Measurements from ENCODE around the gene EZH1.
"Not testable (repeated sequence)": the region's sequence is repeated elsewhere in the genome, so short reads cannot be mapped to it uniquely, and the experiment has no call there.

The EZH1 gene

GRCh38 chr17:42769964-42770363 is 25.1 kb upstream of the EZH1 start:
- not testable (repeated sequence) for H2BK120ac ChIP-seq (ENCODE audit: low read depth, low read length); H3K4ac ChIP-seq (ENCODE audit: low read depth in 1 of 2, low read length in 2 of 2); H2BK5ac ChIP-seq (ENCODE audit: low read depth, low read length, poor library complexity, severe bottlenecking); H3K27me3 ChIP-seq (ENCODE audit: control insufficient read depth in 1 of 2, insufficient read depth in 1 of 2, low read length in 2 of 2); H3K4me3 ChIP-seq (ENCODE audit: insufficient read depth in 1 of 2, low read depth in 1 of 2, low read length in 2 of 2); DNase-seq; H3K4me1 ChIP-seq (ENCODE audit: control insufficient read depth, insufficient read depth, low read depth, low read length); H2BK12ac ChIP-seq (ENCODE audit: low read length in 2 of 2); H3K23ac ChIP-seq (ENCODE audit: low read length in 2 of 2); H3K9ac ChIP-seq (ENCODE audit: low read length); H3K14ac ChIP-seq (ENCODE audit: low read length in 2 of 2); H3K27ac ChIP-seq (ENCODE audit: low read length, poor library complexity, severe bottlenecking); H2AFZ ChIP-seq (ENCODE audit: low read depth, low read length); H3K18ac ChIP-seq (ENCODE audit: low read depth in 1 of 2, low read length in 2 of 2); H3K4me2 ChIP-seq (ENCODE audit: low read length, poor library complexity, severe bottlenecking); H3K79me1 ChIP-seq (replicated peaks; ENCODE audit: low read length, poor library complexity, severe bottlenecking); H2AK5ac ChIP-seq (ENCODE audit: low read length, severe bottlenecking); H4K91ac ChIP-seq (ENCODE audit: low read length); H3K36me3 ChIP-seq (ENCODE audit: control insufficient read depth in 1 of 2, insufficient read depth in 2 of 2, low read depth in 1 of 2, low read length in 2 of 2); H2BK15ac ChIP-seq (ENCODE audit: low read depth, poor library complexity, severe bottlenecking); H4K8ac ChIP-seq (ENCODE audit: low read length); H3K9me3 ChIP-seq (ENCODE audit: control insufficient read depth, low read length)
- 89% methylated on average over 8 of the region's 10 CpGs for WGBS

DNA sequence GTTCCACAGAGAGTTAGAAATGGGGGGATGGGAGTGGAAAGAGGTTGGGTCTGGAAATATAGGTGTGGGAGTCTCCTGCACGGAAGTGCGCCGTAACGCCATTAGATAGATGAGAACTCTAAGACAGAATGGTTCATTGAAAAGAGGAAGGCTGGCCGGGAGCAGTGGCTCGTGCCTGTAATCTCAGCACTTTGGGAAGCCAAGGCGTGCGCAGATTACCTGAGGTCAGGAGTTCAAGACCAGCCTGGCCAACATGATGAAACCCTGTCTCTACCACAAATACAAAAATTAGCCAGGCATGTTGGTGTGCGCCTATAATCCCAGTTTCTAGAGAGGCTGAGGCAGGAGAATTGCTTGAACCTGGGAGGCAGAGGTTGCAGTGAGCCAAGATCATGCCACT is 23.2 kb upstream of the EZH1 start:
- not testable (repeated sequence) for H3K4me2 ChIP-seq (ENCODE audit: low read length, poor library complexity, severe bottlenecking); H4K91ac ChIP-seq (ENCODE audit: low read length); H3K27ac ChIP-seq (ENCODE audit: low read length, poor library complexity, severe bottlenecking); H3K9me3 ChIP-seq (ENCODE audit: control insufficient read depth, low read length); H2BK15ac ChIP-seq (ENCODE audit: low read depth, poor library complexity, severe bottlenecking); H3K27me3 ChIP-seq (ENCODE audit: control insufficient read depth in 1 of 2, insufficient read depth in 1 of 2, low read length in 2 of 2); H3K9ac ChIP-seq (ENCODE audit: low read length); H3K79me1 ChIP-seq (replicated peaks; ENCODE audit: low read length, poor library complexity, severe bottlenecking); H3K23ac ChIP-seq (ENCODE audit: low read length in 2 of 2); H3K14ac ChIP-seq (ENCODE audit: low read length in 2 of 2); H2AFZ ChIP-seq (ENCODE audit: low read depth, low read length); H3K4ac ChIP-seq (ENCODE audit: low read depth in 1 of 2, low read length in 2 of 2); H3K4me1 ChIP-seq (ENCODE audit: control insufficient read depth, insufficient read depth, low read depth, low read length); H2BK12ac ChIP-seq (ENCODE audit: low read length in 2 of 2); H2BK5ac ChIP-seq (ENCODE audit: low read depth, low read length, poor library complexity, severe bottlenecking); H3K4me3 ChIP-seq (ENCODE audit: insufficient read depth in 1 of 2, low read depth in 1 of 2, low read length in 2 of 2); H3K18ac ChIP-seq (ENCODE audit: low read depth in 1 of 2, low read length in 2 of 2); H2AK5ac ChIP-seq (ENCODE audit: low read length, severe bottlenecking); H3K36me3 ChIP-seq (ENCODE audit: control insufficient read depth in 1 of 2, insufficient read depth in 2 of 2, low read depth in 1 of 2, low read length in 2 of 2); H2BK120ac ChIP-seq (ENCODE audit: low read depth, low read length); H4K8ac ChIP-seq (ENCODE audit: low read length); DNase-seq
- 91% methylated on average over 7 of the region's 9 CpGs for WGBS

DNA sequence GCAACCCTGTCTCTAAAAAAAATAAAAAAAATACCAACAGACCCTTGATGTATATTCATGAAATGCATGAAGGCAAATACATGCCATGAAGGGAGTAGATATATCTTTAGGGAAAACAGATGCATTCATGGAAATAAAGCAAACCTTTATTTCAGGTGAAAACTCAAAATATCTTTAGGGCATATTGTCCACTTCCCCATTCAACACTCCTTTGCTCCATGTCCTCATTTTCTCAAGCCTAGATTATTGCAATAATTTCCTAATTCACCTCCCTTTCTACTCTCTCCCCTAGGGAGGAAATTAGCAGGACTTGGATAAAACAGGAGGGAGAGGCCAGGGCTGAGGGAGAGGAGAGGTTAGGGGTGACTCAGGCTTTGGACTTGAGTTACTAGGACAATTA is 22.7 kb upstream of the EZH1 start:
- Histone ChIP-seq H3K4me2 (ENCODE audit: low read length, poor library complexity, severe bottlenecking) (no peak overlapping the region), H2BK5ac (ENCODE audit: low read depth, low read length, poor library complexity, severe bottlenecking) (no peak overlapping the region), H3K36me3 (ENCODE audit: control insufficient read depth in 1 of 2, insufficient read depth in 2 of 2, low read depth in 1 of 2, low read length in 2 of 2) (no peaks in the 10 kb centered on the region), H3K27ac (ENCODE audit: low read length, poor library complexity, severe bottlenecking) (no peak overlapping the region), H2BK12ac (ENCODE audit: low read length in 2 of 2) (no peak overlapping the region), H3K79me1 (replicated peaks; ENCODE audit: low read length, poor library complexity, severe bottlenecking) (peaks cover 2% of the 10 kb centered on the region), H3K9ac (ENCODE audit: low read length) (no peak overlapping the region), H2BK120ac (ENCODE audit: low read depth, low read length) (no peak overlapping the region), H2BK15ac (ENCODE audit: low read depth, poor library complexity, severe bottlenecking) (no peak overlapping the region), H2AK5ac (ENCODE audit: low read length, severe bottlenecking) (no peak overlapping the region), H3K27me3 (ENCODE audit: control insufficient read depth in 1 of 2, insufficient read depth in 1 of 2, low read length in 2 of 2) (peaks cover under 1 to 2% of the 10 kb centered on the region in 2 experiments), H3K14ac (ENCODE audit: low read length in 2 of 2) (no peak overlapping the region), H3K9me3 (ENCODE audit: control insufficient read depth, low read length) (no peaks in the 10 kb centered on the region), H3K4ac (ENCODE audit: low read depth in 1 of 2, low read length in 2 of 2) (no peak overlapping the region), H4K8ac (ENCODE audit: low read length) (no peak overlapping the region), H3K4me3 (ENCODE audit: insufficient read depth in 1 of 2, low read depth in 1 of 2, low read length in 2 of 2) (no peak overlapping the region), H3K18ac (ENCODE audit: low read depth in 1 of 2, low read length in 2 of 2) (no peak overlapping the region), H2AFZ (ENCODE audit: low read depth, low read length) (no peak overlapping the region), H3K23ac (ENCODE audit: low read length in 2 of 2) (no peak overlapping the region), H3K4me1 (ENCODE audit: control insufficient read depth, insufficient read depth, low read depth, low read length) (peaks cover 7% of the 10 kb centered on the region), H4K91ac (ENCODE audit: low read length) (no peak overlapping the region)
- no peak for DNase-seq

DNA sequence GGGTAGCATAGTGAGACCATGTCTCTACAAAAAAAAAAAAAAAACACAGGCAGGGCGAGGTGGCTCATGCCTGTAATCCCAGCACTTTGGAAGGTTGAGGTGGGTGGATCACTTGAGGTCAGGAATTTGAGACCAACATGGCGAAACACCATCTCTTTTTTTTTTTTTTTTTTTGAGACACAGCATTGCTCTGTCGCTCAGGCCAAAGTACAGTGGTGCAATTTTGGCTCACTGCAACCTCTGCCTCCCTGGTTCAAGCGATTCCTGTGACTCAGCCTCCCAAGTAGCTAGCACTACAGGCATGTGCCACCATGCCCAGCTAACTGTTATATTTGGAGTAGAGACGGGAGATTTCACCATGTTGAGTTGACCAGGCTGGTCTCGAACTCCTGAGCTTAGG is 21.3 kb upstream of the EZH1 start:
- H3K27me3 ChIP-seq (ENCODE audit: control insufficient read depth in 1 of 2, insufficient read depth in 1 of 2, low read length in 2 of 2) = peaks cover 14 to 15% of the 10 kb centered on the region in 2 experiments
- no peak overlapping the region for H3K18ac ChIP-seq (ENCODE audit: low read depth in 1 of 2, low read length in 2 of 2)
- H3K4me1 ChIP-seq (ENCODE audit: control insufficient read depth, insufficient read depth, low read depth, low read length) = peaks cover 13% of the 10 kb centered on the region
- H3K23ac ChIP-seq (ENCODE audit: low read length in 2 of 2) = no peak overlapping the region
- H2BK12ac ChIP-seq (ENCODE audit: low read length in 2 of 2) = no peak overlapping the region
- no peak overlapping the region for H2BK15ac ChIP-seq (ENCODE audit: low read depth, poor library complexity, severe bottlenecking)
- H4K8ac ChIP-seq (ENCODE audit: low read length) = no peak overlapping the region
- H2BK120ac ChIP-seq (ENCODE audit: low read depth, low read length) = no peak overlapping the region
- no peak overlapping the region for H2BK5ac ChIP-seq (ENCODE audit: low read depth, low read length, poor library complexity, severe bottlenecking)
- H3K14ac ChIP-seq (ENCODE audit: low read length in 2 of 2) = no peak overlapping the region
- no peak overlapping the region for H3K4ac ChIP-seq (ENCODE audit: low read depth in 1 of 2, low read length in 2 of 2)
- H3K36me3 ChIP-seq (ENCODE audit: control insufficient read depth in 1 of 2, insufficient read depth in 2 of 2, low read depth in 1 of 2, low read length in 2 of 2) = no peaks in the 10 kb centered on the region
- no peak overlapping the region for H3K9ac ChIP-seq (ENCODE audit: low read length)
- 92% methylated on average over 6 of the region's 6 CpGs for WGBS
- H3K9me3 ChIP-seq (ENCODE audit: control insufficient read depth, low read length) = no peaks in the 10 kb centered on the region
- H3K79me1 ChIP-seq (replicated peaks; ENCODE audit: low read length, poor library complexity, severe bottlenecking) = no peaks in the 10 kb centered on the region
- H3K4me3 ChIP-seq (ENCODE audit: insufficient read depth in 1 of 2, low read depth in 1 of 2, low read length in 2 of 2) = no peak overlapping the region
- DNase-seq = no peak
- H4K91ac ChIP-seq (ENCODE audit: low read length) = no peak overlapping the region
- H3K4me2 ChIP-seq (ENCODE audit: low read length, poor library complexity, severe bottlenecking) = no peak overlapping the region
- H2AFZ ChIP-seq (ENCODE audit: low read depth, low read length) = no peak overlapping the region
- H2AK5ac ChIP-seq (ENCODE audit: low read length, severe bottlenecking) = no peak overlapping the region
- H3K27ac ChIP-seq (ENCODE audit: low read length, poor library complexity, severe bottlenecking) = no peak overlapping the region

All from mesenchymal stem cell (in vitro differentiated cells and primary cell).